NCI-H2196 (cell line): ENCODE measurements around the gene TRNT1.

Experiments
- DNase-seq: peaks from one replicate; lab custom pipeline; 2025; ENCODE audit not compliant: unreplicated experiment; lab: John Stamatoyannopoulos, UW

Gene TRNT1

GRCh38 chr3:3126477-3127431, at the start of gene TRNT1:
Gene TRNT1, plus strand, starts transcription at chr3:3126940. Its CDS starts 2,101 bp downstream, at chr3:3129041.
- DNase-seq, result peak; percentile 83

DNA sequence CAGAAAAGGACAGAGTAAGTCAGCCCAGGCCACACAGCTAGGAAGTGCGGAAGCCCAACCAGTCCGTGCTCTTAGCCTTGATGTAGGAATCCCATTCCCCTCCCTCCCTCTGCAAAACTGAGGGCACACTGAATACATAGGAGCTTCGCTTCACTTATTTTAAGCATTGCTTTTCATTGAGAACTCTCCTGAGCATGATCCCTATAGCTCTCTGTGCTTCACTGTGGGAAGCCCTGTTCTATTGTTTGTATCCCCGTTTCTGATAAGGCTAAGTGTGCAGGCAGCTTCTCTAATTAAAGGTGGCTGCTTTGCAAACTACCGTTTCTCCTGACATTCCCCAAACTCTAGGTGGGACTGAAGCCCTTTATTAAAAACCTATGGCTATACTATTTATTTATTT, 46.4 kb upstream of the TRNT1 start:
- DNase-seq, result no peak

GRCh38 chr3:3081381-3082233, 45.1 kb upstream of the TRNT1 start:
- no peak for DNase-seq

GRCh38 chr3:3082234-3082924, 44.4 kb upstream of the TRNT1 start:
- DNase-seq, result no peak

DNA sequence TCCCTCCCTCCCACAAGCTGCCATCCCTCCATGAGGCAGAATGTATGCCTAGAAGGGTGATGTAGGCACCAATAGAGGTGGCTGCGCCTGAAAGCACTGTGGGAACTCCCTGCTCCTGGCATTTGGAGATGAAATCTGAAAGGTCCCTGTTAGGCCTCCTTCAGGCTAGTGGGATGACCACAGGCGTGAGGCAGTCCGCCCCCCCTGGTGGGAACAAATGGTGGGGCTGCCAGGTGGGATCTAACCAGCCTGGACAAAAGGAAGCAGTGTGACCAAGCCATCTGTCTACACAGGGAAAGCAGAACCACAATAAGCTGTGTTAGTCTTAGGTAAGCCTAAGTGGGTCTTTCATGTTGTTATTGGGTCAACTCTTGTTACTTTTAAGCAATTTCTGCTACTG, 41.9 kb upstream of the TRNT1 start:
- no peak for DNase-seq

DNA sequence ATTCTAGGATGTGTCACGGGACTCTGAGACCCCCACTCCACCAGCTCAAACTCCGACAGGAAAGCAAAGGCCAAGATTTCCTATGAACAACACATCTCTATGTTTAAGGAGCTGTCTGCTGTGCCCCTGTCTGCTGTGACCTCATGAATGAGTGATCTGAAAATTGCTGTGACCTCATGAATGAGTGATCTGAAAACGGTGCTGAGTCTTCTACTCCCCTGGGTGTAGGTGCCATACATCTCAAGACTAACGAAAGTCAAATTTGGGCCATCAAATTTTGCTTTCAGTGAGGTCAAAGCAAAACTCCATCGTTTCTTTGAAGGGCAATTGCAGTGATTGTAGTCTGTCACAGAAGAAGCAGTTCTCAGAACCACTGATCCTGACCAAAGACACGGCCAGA, 41.0 kb upstream of the TRNT1 start:
- DNase-seq, result no peak

DNA sequence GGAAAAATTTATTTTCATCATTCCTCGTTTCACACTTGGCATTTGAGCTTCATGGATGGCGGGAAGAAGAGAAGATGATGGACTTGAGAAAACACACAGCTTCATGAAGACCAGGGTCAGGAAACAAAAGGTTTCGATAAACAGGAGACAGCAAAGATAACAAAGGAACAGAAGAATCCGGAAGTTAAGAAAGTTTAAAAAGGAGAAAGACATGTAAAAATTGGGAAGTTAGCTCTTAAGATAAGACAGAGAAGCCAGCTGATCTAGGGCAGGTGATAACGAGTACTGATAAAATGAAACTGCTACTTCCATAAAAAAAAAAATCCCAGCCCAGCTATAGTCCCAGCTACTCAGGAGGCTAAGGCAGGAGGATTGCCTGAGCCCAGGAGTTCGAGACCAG, 40.5 kb upstream of the TRNT1 start:
- no peak for DNase-seq

DNA sequence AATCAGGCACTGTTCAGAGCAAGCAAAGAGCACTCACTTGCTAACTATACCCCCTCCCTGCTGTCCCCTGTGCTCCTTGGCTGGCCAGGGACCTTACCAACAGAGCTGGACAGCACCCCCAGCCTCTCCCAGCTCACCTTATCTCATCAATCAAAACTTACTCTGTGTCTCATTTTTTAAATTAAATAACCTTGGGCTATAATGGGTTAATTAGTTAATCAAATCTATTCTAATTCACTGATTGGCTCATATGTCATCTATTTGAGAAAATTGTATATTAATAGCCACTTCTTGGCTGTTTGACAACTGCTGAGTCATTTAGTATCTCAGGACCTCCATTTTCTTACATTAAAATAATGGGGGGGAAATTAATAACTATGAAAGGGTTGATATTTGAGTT, 39.5 kb upstream of the TRNT1 start:
- no peak for DNase-seq

GRCh38 chr3:3087716-3088465, 38.8 kb upstream of the TRNT1 start:
- DNase-seq, result no peak

DNA sequence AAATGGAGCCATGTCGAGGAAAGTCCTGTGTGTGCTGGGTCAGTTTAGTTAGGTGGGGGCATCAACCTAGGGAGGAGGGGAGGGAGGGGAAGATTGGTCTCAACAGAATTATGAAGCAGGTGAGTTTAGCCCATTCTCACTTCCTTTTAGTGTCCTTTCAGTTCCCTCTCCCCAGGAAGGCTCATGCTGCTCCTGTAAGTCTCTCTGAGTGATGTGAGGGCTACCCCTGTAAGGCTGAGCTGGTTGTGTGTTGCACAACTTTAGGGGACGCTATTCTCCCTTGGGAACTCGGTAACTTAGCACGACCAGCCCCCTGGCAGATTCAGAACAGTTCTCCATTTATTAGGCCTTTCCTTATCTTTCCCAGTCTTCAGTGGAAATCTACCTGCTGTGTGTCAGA, 37.7 kb upstream of the TRNT1 start:
- DNase-seq, result no peak

GRCh38 chr3:3097958-3098357, 28.8 kb upstream of the TRNT1 start:
- no peak for DNase-seq

DNA sequence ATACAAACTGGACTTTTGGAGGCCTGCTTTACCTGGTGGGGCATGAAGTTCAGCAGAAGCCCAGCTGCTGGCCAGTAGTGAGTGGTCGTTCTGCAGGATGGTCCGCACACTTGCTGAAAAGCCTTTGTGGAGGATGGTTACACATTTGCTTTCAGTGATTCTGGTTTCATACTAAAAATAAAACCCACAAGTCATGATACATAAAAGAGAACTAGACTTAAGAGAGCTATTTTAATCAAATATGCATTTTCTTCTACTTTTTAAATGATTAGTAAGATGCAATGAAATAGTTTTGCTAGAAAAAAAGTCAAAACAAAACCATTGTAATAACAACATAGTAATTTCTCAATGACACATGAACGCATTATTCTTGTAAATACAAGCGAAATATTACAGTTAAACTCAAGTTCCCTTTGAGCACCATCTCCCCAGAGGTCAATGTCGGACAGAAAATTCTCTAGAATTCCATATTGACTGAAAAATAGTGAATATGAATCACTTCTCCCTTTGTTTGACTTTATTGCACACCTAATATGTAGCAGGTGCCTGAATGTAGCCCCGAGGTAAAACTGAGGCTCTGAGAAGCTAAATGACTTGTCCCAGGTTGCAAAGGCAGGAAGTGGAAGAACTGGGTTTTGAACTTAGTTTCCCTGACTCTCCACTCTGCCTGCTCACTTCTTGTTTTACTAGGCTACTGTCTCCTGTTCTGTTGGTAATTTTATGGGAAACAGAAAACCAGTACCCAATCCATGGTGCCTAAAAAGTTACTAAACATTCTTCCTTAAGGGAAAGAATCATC, 24.9 kb upstream of the TRNT1 start:
- no peak for DNase-seq

GRCh38 chr3:3102751-3103150, 24.0 kb upstream of the TRNT1 start:
- DNase-seq, result no peak

DNA sequence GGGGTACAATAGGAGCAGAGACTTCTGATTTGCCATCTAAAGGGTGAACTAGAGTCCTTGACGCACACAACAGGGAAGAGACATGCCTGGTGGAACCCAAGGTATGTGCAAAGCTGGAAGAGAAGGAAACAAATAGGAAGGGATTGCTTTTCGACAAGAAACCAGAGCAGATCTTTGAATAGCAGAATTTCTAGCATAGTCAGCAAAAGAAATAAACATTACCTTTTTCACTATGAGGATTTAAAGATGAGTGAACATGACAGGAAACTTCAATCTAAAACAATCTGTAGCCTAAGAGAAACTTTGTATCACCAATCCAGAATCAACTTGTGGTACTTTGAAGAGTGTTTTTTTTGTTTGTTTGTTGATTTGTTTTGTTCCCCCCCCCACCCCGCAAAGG, 21.5 kb upstream of the TRNT1 start:
- no peak for DNase-seq

DNA sequence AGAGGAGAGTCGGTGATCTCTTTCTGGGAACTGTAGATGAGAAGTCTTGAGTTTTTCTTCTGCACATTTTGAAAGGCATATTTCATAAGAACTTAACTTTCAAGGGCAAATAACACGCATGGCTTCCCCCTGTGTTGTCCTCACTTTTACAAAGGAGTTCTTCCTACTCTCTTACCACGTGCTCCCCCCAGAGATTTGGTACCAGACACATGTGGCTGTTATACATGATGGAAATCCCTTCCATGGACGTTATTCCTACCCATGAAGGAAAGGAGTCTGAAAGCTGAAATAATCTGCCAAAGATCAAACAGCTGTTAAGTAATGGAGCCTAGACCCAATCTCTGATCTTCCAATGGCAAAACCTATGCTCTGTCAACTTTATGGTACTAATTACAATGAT, 20.9 kb upstream of the TRNT1 start:
- DNase-seq, result no peak

DNA sequence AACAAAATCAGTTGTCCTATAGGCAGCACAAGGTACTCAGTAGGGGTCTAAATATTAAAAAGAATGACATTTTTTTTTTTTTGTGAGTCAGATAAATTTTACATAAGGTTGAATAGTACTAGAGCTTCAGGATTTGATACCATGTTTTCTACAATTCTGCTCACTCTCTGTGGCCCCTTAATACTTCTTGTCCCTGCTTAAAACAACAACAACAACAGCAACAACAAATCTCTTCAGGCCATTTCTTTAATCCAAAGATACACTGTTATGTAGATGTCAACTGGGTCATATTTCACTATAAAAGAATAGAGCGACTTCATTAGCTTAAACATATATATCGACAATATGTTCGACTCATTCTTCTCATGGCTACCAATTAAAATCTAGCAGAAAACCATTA, 19.6 kb upstream of the TRNT1 start:
- no peak for DNase-seq

- no peak for DNase-seq
Measured at GRCh38 chr3:3107858-3108257, 18.9 kb upstream of the TRNT1 start.

DNA sequence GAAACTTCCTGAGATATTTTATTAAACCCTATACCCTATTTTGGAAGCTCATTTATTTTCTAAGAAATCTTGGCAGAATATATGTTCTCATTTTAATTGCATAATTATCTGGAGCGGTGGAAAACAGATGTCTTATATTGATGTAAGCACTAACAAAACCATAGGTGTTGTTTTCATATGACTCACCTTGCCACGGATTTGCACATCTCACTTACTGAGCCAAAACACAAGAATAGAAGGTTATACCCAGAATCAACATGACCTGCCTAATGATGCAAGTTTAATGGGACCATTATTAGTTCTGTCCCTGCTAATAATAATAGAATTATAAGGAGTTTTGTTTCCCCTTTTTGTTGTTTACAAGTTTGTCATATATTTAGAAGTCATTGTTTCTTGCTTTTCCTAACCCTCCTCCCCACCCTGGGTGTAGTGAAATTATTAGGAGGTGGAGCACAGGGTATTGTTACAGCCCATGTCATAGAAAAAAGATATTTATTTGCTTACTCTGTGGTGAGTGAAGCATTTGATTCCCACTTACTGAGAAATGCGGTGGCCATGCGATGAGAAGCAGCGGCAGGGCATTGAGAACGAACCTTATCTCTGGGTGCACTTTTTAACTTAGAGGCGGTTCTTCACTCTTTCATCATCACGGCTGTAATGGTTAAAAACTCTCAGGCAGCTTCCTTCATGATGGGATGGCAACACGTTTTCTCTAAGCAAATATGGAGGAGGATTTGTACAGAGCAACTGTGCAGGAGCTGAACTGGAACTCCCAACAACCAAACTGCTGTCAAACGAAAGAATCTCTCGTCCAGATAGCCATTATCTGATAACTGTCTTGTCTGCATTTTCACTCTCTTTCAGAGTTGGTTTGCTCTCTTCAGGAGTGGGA, 17.1 kb upstream of the TRNT1 start:
- no peak for DNase-seq

GRCh38 chr3:3110299-3110630, 16.5 kb upstream of the TRNT1 start, which contains the start of gene IL5RA:
Gene IL5RA, minus strand, starts transcription at chr3:3110374. Its CDS starts 5,390 bp downstream, at chr3:3104984.
- DNase-seq, result peak; percentile 1
